H4 (cell line): ENCODE results near the gene CDC42BPB. TPM values are rescaled to one million over a fixed set of nuclear protein-coding genes. Genes with fewer than 3 reads are reported as not detected.

Source experiments
- DNase-seq: peaks from one replicate; pipeline ENCODE4 v3.0.0-alpha.2; 2015; ENCODE audit warnings: low spot score
- total RNA-seq: library from RNA; depleted of rRNA; stranded (reverse); fragments of >200 nt; shearing (Covaris generic); gene quantifications from 2 replicates; pipeline ENCODE4 v1.2.3, GENCODE V29; 2014

Gene CDC42BPB
- total RNA-seq, 1 experiment from 2014 or later, result 18.2 TPM

DNA sequence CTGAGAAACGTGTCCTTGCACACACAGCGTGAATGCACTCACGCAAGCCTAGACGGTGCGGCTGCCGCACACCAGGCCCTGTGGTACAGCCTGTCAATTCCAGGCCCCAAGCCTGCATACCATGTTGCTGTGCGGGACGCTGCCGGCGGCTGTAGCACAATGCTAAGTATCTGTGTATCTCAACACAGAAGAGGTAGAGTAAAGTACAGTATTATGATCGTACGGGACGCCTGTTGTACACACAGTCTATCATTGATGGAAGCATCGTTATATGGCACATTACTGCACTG, 89.9 kb downstream of the CDC42BPB start:
- no peak for DNase-seq

- no peak for DNase-seq
Observed at GRCh38 chr14:102966681-102967505, 90.5 kb downstream of the CDC42BPB start.

GRCh38 chr14:102965971-102966655, 91.2 kb downstream of the CDC42BPB start:
- no peak for DNase-seq

- DNase-seq, result no peak
Observed at GRCh38 chr14:102965282-102965681, 92.1 kb downstream of the CDC42BPB start.

DNA sequence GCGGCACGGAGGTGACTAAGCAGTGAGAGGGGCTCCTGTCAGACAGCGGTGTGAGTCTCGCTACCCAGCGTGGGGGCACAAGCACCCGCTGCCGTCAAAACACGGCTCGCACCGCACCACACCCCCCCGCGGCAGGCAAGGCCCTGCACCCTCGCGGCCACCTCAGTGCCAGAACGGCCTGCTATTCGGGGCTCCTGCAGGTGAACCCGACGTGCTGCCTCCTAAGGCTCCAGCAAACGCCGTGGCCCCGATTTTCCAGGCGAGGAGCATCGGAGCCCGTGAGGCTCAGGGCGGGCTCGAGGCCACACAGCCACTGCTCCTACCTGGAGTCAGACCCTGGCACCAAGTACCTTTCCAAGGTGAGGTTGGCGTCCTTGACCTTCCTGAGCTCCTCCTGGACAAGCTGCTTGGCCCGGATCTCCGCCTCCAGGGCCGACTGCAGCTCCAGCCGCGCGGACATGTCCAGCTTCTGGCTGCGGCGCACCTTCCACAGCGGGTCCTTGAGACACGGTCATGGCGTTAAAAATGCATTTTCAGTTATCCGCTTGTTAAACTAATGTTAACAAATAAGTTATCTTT, 93.1 kb downstream of the CDC42BPB start:
- no peak for DNase-seq

DNA sequence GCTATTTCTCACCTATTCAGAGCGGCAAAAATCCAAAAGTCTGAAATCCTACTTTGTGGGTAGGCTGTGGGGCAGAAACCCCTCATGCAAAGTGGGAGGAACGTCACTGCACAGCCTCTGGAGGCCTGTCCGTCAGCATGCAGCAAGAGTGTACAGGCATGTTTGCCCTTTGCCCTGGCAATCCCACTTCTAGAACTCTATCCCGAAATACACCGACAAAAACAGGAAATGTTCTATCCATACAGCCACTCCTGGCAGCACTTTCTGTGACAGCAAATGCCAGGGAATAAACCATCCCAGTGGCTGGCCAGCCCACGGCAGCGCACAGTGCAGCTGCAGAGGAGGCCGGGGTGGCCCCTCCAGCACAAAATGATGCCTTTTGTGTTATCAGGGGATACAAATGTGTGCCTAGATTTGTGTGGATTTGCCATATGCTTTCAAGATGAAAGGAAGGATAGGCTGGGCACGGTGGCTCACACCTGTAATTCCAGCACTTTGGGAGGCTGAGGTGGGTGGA, 95.2 kb downstream of the CDC42BPB start:
- DNase-seq, result no peak

DNA sequence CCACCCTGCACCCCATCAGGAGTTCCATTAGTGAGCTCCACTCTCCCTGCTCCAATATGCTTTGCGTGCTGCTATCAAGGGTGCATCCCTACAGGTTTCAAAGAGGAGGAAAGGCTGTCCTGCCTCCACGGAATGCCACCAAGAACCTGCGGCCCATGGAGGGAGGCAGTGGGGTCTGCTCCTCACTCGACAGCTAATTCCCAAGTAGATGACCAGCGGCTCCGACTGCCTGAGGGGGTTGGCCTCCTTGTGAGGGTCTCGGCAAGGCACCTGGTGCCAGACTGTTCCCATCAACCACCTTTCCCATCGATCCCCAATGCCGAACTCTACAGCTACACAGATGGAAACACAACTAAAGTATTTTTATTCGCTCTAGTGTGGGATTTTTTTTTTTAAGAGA, 98.9 kb downstream of the CDC42BPB start:
- no peak for DNase-seq

DNA sequence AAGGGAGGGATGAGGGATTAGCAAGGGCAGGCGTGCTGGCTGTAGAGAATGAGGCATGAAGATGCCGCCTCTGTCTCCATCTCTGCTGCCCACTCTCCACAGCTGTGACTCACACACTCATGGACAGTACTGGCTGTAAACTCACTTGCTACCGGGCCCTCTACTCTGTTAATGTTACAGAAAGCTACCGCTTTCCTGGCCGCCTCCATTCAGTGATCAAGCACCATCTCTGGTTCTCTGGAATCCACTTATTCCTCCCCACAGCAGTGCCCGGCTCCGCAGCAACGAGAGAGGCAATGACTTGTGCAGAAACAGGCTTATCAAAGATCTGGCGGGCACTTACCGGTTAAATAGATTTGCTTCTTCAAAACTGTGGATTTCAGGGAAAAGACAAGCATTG, 100.1 kb downstream of the CDC42BPB start:
- no peak for DNase-seq

- DNase-seq, result no peak
Observed at GRCh38 chr14:102955636-102956408, 101.5 kb downstream of the CDC42BPB start.

GRCh38 chr14:102954081-102954789, 103.1 kb downstream of the CDC42BPB start:
- no peak for DNase-seq

GRCh38 chr14:102953100-102953499, 104.2 kb downstream of the CDC42BPB start:
- DNase-seq, result no peak

DNA sequence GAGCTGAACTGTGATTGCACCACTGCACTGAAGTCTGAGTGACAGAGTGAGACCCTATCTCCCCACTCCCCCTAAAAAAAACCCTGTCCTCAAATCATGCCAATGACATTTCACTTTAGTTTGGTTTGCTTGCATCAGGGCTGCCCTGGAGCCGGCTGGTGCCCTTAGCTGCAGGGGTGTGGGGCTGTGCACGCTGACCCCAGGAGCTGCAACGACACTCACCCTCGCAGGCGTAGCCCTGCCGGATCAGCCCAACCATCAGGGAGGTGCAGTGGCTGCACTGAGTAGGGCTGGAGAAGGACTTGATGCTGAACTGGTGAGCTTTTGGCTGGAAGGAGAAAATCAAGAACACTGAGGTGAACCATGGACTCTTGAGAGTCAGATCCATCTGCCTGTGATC, 105.1 kb downstream of the CDC42BPB start:
- no peak for DNase-seq

DNA sequence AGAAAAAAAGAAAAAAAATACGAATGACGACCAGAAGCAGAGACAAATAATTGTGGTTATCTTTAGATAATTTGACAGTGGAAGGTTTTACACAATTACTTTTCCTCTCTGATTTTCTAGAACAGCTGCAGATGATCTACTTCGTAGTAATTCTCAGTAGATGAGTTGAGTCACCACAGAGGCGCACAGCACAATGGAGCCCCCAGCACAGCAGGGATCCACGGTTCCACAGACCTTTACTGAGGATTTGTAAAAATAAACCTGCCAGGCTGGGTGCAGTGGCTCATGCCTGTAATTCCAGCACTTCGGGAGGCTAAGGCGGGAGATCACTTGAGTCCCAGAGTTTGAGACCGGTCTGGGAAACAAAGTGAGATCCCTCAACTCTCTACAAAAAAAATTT, 105.5 kb downstream of the CDC42BPB start:
- no peak for DNase-seq

DNA sequence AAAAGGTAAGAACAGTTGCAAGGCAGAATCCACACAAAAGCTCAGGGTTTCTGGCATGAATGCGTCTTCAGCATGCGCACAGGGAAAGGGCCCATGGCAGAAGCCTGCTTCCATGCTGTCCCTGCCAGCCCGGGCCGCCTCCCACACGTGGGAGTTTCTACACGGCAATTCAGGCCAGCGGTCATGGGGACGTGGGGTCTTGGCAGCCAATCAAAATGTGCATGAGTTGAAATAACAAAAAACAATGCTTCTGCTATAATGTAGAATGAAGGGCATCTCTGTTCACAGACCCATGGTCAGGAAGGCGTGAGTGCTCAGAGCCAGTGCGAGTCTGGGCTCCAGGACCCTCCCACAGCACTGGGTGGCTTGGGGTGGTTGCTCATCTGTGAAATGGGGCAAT, 106.3 kb downstream of the CDC42BPB start:
- no peak for DNase-seq

DNA sequence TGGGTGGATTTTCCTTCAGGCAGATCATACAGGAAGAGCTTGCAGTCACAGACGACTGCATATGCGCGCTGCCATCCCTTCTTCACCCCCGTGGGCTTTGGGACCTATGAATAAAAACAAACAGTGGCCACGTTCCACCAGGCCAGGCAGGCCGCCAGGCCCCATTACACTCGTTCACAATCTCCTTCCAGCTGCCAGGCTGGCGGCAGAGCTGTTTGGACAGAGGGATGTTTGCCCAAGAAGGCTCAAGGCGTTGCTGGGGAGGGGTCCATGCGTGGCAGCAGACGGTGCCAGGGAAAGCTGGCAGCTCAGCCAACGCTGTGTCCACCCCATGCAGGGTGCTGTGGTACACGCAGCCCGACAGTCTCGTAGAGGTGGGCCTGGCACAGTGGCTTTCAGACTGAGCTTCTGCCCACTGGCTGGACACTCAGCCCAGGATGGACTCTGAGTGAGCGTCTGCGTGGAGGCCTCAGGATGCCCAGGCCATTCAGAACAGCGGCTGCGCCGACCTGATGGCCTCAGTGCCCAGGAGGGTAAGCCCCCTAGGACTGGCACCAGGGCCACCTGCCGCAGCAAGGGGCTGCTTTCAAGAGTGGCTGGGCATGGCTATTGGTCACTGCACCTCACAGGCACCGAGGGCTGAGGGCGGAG, 107.4 kb downstream of the CDC42BPB start:
- no peak for DNase-seq

GRCh38 chr14:102949062-102949800, 108.1 kb downstream of the CDC42BPB start:
- DNase-seq, result no peak

DNA sequence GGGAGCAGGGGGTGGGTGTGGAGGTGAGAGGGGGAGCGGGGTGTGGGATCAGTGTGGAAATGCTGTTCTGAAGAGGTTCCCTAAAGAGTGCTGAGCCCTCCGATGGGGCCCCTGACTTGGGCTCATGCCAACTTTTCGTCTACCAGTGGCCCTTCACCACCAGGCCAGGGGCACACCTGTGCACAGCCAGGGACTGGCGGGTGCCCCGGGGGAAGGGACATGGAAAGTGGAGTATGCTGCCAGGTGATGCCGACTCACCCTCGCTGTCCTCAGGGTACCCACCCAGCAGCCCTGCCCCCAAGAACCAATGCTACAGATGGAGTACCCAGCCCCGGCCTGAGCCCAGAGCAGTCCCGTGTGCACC, 108.7 kb downstream of the CDC42BPB start:
- DNase-seq, result no peak

DNA sequence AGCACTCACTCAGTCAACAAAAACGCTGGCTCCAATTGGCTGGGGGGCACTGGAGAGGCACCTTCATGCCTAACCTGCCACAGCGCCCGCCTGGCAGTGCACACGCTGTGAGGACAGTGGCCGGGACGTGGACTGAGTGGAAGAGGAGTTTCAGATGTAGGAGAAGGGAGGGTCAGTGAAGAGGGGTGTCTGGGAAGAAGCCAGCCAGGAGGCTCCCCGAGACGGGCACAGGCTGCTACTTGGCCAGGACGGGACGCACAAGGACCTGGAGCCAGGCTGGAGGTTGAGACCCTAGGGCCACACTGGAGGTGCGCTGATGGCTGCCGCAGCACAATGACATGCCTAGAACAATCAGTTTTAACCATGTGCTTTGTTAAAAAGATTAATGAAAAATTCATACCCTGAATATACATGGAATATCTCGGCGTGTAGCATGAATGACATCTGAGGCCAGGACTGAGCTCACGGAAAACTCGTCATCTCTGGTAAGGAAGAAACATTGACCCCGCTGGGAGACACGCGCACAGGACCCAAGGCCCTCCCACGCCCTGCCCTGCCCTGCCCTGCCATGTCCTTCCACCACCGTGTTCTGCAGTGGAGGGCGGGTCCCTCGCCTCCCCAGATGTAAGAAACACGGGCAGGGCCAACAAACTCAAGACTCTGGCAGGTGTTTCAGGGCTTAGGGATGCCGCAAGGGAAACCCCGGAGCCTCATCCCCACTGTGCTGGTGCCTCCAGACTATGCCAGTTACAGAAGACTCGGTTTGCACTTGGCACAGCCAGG, 109.8 kb downstream of the CDC42BPB start:
- no peak for DNase-seq

DNA sequence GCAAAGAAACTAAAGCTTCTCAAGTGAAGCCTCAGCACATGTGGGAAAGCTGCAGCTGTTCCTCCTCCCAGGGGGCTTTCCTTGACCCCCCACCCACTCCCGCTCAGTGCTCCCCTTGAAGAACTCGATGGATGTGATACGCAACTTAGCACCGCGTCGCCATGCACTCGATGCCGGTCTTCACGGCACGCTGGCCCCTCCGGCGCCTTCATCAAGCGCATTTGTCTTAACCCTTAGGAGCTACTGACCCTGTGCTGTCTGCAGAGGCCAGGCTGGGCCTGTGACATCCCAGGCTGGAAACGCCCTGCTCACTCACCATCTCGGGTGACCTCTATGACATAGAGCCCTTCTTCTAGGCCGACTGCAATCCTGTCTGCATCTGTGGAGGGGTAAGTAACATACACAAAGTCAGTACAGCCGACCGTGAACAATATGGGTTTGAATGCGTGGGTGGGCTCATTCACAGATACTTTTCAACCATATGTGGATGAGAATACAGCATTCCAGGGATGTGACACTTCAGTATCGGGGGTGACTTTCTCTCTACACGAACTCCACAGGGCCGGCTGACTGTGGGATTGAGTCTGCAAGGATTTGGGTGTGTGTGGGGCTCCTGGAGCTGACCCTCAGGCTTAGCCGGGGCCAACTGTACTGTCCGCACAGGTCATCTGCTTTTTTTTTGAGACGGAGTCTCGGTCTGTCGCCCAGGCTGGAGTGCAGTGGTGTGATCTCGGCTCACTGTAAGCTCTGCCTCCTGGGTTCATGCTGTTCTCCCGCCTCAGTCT, 111.8 kb downstream of the CDC42BPB start:
- DNase-seq, result no peak
